ENCODE results near the gene AURKB.

GRCh38 chr17:8256291-8256690 lies 45.9 kb upstream of the AURKB start:
- no peak for TF ChIP-seq EZH2 (IDR thresholded peaks at IDR 0.05; ENCODE audit: low read length)
- no peak for TF ChIP-seq CTCF (optimal IDR thresholded peaks at IDR 0.05 in 1 of 3, IDR thresholded peaks at IDR 0.05 in 1 of 3, conservative IDR thresholded peaks at IDR 0.05 in 1 of 3; ENCODE audit: extremely low read depth in 1 of 3, insufficient read depth in 2 of 3, low read length in 3 of 3)

Measured in keratinocyte (primary cell).